Stimulated activated CD4-positive, alpha-beta T cell treated with anti-CD3 and anti-CD28 coated beads, TNF-alpha, amount 100 ng/mL, for 48 hours (primary cell): ENCODE data around the gene PI16.
"Not testable (repeated sequence)": the region's sequence is repeated elsewhere in the genome, so short reads cannot be mapped to it uniquely, and the experiment has no call there.

Experiments used
- DNase-seq, 3 donors: peaks; one replicate each; pipeline ENCODE4 v3.0.0-alpha.2; 2020; ENCODE audit warnings: low read depth in 3 of 3

Gene PI16

GRCh38 chr6:36928547-36928918 lies 26.0 kb upstream of the PI16 start:
- DNase-seq, result no peak

GRCh38 chr6:36929152-36929551 lies 25.4 kb upstream of the PI16 start:
- DNase-seq, result no peak

GRCh38 chr6:36929607-36930006 lies 24.9 kb upstream of the PI16 start:
- DNase-seq, result no peak

GRCh38 chr6:36930483-36930882 lies 24.1 kb upstream of the PI16 start:
- DNase-seq, result no peak

GRCh38 chr6:36933102-36933501 lies 21.4 kb upstream of the PI16 start:
- no peak for DNase-seq

GRCh38 chr6:36933519-36933918 lies 21.0 kb upstream of the PI16 start:
- DNase-seq, result no peak

- DNase-seq, result no peak
These were observed 19.6 kb upstream of the PI16 start for GRCh38 chr6:36934901-36935300.

- no peak for DNase-seq
These were observed 17.7 kb upstream of the PI16 start for GRCh38 chr6:36936824-36937223.

- DNase-seq, result no peak
These were observed 16.6 kb upstream of the PI16 start for GRCh38 chr6:36937896-36938295.

GRCh38 chr6:36938536-36938935 lies 16.0 kb upstream of the PI16 start:
- no peak for DNase-seq

- not testable (repeated sequence) for DNase-seq
These were observed 15.5 kb upstream of the PI16 start for GRCh38 chr6:36939005-36939404.

GRCh38 chr6:36940027-36940426 lies 14.5 kb upstream of the PI16 start:
- DNase-seq, result no peak

GRCh38 chr6:36941561-36941960 lies 13.0 kb upstream of the PI16 start:
- DNase-seq, result not testable (repeated sequence)

GRCh38 chr6:36942329-36942728 lies 12.2 kb upstream of the PI16 start:
- DNase-seq, result not testable (repeated sequence)

GRCh38 chr6:36944650-36945049 lies 9.9 kb upstream of the PI16 start:
- DNase-seq, result no peak

- DNase-seq, result no peak
These were observed 9.2 kb upstream of the PI16 start for GRCh38 chr6:36945301-36945700.

GRCh38 chr6:36946526-36946925 lies 8.0 kb upstream of the PI16 start:
- no peak for DNase-seq

- DNase-seq, result no peak
These were observed 6.8 kb upstream of the PI16 start for GRCh38 chr6:36947570-36948351.

- DNase-seq, result not testable (repeated sequence)
These were observed 5.5 kb upstream of the PI16 start for GRCh38 chr6:36949076-36949475.

GRCh38 chr6:36949636-36950035 lies 4.9 kb upstream of the PI16 start:
- DNase-seq, result no peak

GRCh38 chr6:36953931-36954261 lies 642 bp upstream of the PI16 start:
- no peak for DNase-seq

- DNase-seq, result no peak
These were observed 598 bp downstream of the PI16 start for GRCh38 chr6:36955136-36955535.

GRCh38 chr6:36955671-36956445 lies 1.3 kb downstream of the PI16 start:
- no peak for DNase-seq
